DMS53 treated with DMSO at 0.1 percent for 48 hours (cell line): ENCODE data around the gene STAB2.

Experiments used
- DNase-seq: peaks from one replicate; lab custom pipeline; 2025; ENCODE audit not compliant: unreplicated experiment; lab: John Stamatoyannopoulos, UW

STAB2 gene

DNA sequence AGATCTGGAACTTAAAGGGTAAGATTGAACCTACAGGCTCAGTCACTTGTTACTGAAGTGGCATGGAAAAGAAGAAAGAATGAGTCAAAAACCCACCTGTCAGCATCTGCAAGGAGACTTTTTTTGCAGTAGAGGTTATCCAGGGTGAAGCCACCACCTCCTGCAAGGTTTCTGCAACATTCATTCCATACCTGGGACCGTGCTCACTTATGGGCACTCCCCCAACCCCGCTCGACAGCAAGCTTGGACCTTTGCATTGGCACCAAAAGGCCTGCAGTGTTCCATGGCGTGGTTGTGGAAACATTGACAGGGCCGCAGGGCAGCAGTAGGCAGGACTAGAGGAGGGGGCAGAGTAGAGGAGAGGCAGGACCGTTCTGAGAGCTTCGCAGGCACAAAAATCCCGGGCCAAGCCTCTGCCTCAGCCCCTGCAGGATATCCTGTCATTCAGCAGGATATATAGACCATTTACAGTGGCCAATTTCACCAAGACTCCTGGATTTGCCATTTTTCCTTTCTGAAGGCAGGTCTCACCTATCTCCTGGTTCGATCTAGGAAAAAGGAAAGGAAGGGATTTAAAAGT lies at the start of gene STAB2:
Gene STAB2, plus strand, starts transcription at position 483 of the 580 bp plus-strand sequence. CDS start 204 bp downstream, outside the sequence.
- DNase-seq: no peak

- DNase-seq: no peak
Measured at GRCh38 chr12:103538397-103538796, 48.7 kb upstream of the STAB2 start.

DNA sequence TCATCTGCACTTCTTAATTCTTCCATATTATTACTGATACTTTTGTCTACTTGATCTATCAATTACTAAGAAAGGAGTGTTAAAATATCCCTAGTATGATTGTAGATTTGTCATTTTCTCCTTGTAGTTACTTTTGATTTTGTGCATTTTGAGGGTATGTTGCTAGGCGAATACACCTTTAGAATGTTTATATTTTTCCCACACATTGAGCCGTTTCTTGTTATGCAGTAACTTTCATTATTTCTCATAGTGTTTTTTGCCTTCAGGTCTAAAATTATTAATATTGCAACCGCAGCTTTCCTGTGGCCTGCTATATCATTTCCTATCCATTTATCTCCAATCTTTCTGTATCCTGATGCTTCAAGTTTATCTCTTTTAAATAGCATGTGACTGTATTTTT lies 46.8 kb upstream of the STAB2 start:
- no peak for DNase-seq

GRCh38 chr12:103542078-103542477 lies 45.0 kb upstream of the STAB2 start:
- DNase-seq: no peak

DNA sequence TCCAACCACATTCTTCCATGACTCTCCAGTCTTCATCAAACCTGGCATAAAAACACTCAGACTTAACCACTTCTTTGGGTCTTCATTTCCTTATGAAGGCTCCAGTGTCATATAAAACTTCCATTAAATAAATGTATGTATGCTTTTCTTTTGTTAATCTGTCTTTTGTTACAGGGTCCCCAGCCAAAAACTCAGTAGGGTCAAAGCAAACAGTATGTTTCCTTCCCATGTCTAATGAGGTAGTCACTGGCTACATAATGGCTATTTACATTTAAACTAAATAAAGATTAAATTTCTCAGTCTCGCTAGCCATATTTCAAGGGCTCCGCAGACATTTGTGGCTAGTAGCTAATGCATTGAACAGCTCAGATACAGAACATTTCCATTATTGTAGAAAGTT lies 40.1 kb upstream of the STAB2 start:
- no peak for DNase-seq

- no peak for DNase-seq
Measured at GRCh38 chr12:103547376-103547775, 39.7 kb upstream of the STAB2 start.

- no peak for DNase-seq
Measured at GRCh38 chr12:103547929-103548328, 39.1 kb upstream of the STAB2 start.

DNA sequence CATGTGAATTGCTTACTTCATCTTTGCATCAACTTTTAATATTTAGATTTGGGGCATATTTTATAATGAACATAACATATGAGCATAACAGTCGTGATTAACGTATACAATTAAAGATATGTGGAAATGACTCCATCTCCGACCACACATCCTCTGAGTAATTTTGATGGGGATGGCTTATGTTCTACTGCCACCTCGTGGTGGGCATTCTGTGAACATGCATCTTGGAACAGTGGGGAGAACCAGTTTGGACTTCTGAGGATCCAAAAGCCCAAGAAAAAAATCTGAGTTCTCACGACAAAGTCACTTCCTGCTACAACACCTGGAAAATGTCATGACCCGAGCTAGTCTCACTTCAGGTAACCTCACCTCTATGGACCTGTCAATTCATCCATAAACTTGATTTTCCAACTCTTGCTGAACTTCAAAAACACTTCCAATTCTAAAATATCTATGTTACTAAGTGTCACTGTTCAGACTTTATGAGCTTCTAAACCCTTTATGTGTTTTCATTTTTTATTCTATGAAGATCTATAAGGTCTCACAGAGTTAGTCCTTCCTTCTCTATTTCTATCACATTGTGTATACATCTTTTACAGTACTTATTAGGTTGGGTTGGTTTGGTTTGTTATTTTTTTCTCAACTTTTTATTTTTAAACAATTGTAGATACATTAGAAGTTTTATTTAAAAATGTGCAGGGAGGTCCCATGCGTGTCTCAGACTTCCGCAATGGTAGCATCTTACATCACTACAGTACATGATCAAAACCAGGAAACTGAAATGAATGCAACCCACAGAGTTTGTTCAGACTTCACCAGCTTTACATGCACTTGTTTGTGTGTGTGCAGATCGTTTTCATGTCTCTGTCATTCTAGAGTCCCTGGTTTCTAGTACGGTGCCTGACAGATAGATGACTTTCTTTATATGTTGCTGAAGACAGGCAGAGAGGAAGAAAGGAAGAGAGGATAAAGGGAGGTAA lies 38.2 kb upstream of the STAB2 start:
- DNase-seq: peak; percentile 77

- no peak for DNase-seq
Measured at GRCh38 chr12:103556890-103557627, 30.0 kb upstream of the STAB2 start.

GRCh38 chr12:103557628-103558010 lies 29.5 kb upstream of the STAB2 start:
- no peak for DNase-seq

GRCh38 chr12:103558879-103559278 lies 28.2 kb upstream of the STAB2 start:
- no peak for DNase-seq

GRCh38 chr12:103560604-103561101 lies 26.4 kb upstream of the STAB2 start:
- DNase-seq: peak; percentile 39

DNA sequence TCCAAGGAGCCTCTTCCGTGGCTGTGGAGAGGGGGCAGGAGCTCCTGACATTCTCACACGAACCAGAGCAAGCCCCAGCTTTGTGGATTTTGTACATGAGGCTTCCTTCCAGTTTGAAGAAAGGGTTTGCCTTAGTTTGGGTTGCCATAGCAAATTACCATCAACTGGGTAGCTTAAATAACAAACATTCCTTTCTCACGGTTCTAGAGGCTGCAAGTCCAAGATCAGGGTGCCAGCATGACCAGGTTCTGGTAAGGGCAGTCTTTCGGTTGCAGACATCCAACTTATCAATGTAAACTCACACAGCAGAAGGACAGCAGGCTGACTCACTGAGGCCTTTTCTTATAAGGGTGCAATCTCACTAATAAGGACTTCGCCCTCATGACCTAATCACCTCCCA lies 25.9 kb upstream of the STAB2 start:
- no peak for DNase-seq

- DNase-seq: no peak
Measured at GRCh38 chr12:103566398-103566797, 20.7 kb upstream of the STAB2 start.

- DNase-seq: no peak
Measured at GRCh38 chr12:103569278-103569677, 17.8 kb upstream of the STAB2 start.

- DNase-seq: peak; percentile 93
Measured at GRCh38 chr12:103571286-103571685, 15.8 kb upstream of the STAB2 start.

DNA sequence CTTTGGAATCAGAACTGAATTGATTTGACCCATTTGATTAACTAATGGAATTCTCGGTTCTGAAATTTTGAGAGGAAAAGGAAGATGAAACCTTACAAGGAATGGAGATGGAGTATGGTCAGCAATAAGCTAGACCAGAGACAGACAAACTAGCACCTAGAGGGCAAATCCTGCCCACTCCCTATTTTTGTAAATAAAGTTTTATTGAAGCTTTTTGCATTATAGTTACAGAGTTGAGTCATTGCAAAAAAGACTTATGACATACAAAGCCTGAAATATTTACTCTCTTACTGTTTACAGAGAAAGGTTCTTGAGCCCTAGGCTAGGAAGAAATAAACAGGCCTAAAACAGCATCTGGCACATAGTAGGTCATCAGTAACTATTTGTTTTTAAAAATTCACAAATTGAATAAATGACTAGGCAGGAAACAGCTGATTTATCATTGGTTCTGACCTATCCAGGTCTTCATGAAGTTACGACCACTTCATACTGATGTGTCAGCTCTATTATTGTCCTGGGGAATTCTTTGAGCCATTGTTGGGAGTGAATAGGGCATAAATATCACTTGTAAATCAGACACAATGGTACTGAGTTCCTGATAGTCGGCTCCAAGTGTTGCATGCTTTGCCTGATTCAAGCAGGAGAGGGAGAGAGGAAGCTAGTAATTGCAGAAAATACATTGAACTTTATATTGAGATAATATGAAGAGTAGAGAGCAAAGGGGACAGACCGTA lies 14.6 kb upstream of the STAB2 start:
- no peak for DNase-seq

- DNase-seq: no peak
Measured at GRCh38 chr12:103573185-103573584, 13.9 kb upstream of the STAB2 start.

- DNase-seq: no peak
Measured at GRCh38 chr12:103578926-103579325, 8.1 kb upstream of the STAB2 start.

DNA sequence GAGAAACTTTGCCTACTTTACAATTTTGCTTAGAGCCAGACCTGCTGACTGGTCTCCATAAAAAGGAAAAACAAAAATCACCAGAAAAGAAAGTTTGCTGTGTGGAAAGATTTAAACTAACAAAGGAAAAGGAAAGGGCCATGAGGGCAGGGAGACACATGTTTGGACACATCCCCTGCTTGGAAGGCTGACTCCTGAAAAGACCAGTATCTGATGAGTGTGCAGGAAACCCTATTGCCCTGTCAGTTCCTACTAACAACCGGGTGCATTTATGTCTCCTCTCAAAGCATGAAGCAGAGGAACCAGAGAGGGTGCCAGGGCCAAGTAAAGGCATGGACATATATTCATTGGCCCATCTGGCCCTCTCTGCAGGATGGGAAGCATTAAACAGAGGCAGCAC lies 7.0 kb upstream of the STAB2 start:
- no peak for DNase-seq

GRCh38 chr12:103583008-103583407 lies 4.1 kb upstream of the STAB2 start:
- no peak for DNase-seq
